ENCODE measurements around the gene MTMR1.

The MTMR1 gene

GRCh38 chrX:150762258-150763165 is 69.3 kb downstream of the MTMR1 start:
- H3K4me3 Mint-ChIP-seq, result no peak overlapping the region
- DNase-seq, result no peak
- no peak overlapping the region for H3K27ac Mint-ChIP-seq
- no peaks in the 10 kb centered on the region for H3K9me3 Mint-ChIP-seq
- no peak for ATAC-seq
- H3K27me3 Mint-ChIP-seq, result no peaks in the 10 kb centered on the region
- H3K36me3 Mint-ChIP-seq (ENCODE audit: low read depth), result peaks cover 3% of the 10 kb centered on the region
- H3K4me1 Mint-ChIP-seq, result no peaks in the 10 kb centered on the region

- no peak overlapping the region for H3K4me3 Mint-ChIP-seq
- H3K9me3 Mint-ChIP-seq, result no peaks in the 10 kb centered on the region
- DNase-seq (no peak), ATAC-seq (no peak)
- peaks cover 3% of the 10 kb centered on the region for H3K36me3 Mint-ChIP-seq (ENCODE audit: low read depth)
- H3K27me3 Mint-ChIP-seq, result no peaks in the 10 kb centered on the region
- H3K4me1 Mint-ChIP-seq, result peaks cover 5% of the 10 kb centered on the region
- H3K27ac Mint-ChIP-seq, result no peak overlapping the region
These were observed 70.2 kb downstream of the MTMR1 start for GRCh38 chrX:150763303-150763797.

- no peaks in the 10 kb centered on the region for H3K9me3 Mint-ChIP-seq
- ATAC-seq (no peak), DNase-seq (no peak)
- peaks cover 3% of the 10 kb centered on the region for H3K36me3 Mint-ChIP-seq (ENCODE audit: low read depth)
- H3K27me3 Mint-ChIP-seq, result no peaks in the 10 kb centered on the region
- H3K4me3 Mint-ChIP-seq, result no peak overlapping the region
- H3K4me1 Mint-ChIP-seq, result peaks cover 5% of the 10 kb centered on the region
- H3K27ac Mint-ChIP-seq, result no peak overlapping the region
These were observed 70.6 kb downstream of the MTMR1 start for GRCh38 chrX:150763810-150764209.

- H3K4me1 Mint-ChIP-seq, result peaks cover 5% of the 10 kb centered on the region
- no peak overlapping the region for H3K27ac Mint-ChIP-seq
- ATAC-seq (no peak), DNase-seq (no peak)
- H3K36me3 Mint-ChIP-seq (ENCODE audit: low read depth), result peaks cover 3% of the 10 kb centered on the region
- no peaks in the 10 kb centered on the region for H3K27me3 Mint-ChIP-seq
- H3K9me3 Mint-ChIP-seq, result no peaks in the 10 kb centered on the region
- H3K4me3 Mint-ChIP-seq, result no peak overlapping the region
These were observed 72.0 kb downstream of the MTMR1 start for GRCh38 chrX:150765237-150765636.

- no peak overlapping the region for H3K27ac Mint-ChIP-seq
- no peaks in the 10 kb centered on the region for H3K27me3 Mint-ChIP-seq
- peaks cover 3% of the 10 kb centered on the region for H3K36me3 Mint-ChIP-seq (ENCODE audit: low read depth)
- ATAC-seq, result no peak
- H3K4me1 Mint-ChIP-seq, result peaks cover 5% of the 10 kb centered on the region
- no peaks in the 10 kb centered on the region for H3K9me3 Mint-ChIP-seq
- DNase-seq, result no peak
- H3K4me3 Mint-ChIP-seq, result no peak overlapping the region
These were observed 72.7 kb downstream of the MTMR1 start for GRCh38 chrX:150765782-150766350.

GRCh38 chrX:150766351-150767044 is 73.3 kb downstream of the MTMR1 start:
- ATAC-seq (no peak), DNase-seq (no peak)
- peaks cover 5% of the 10 kb centered on the region for H3K4me1 Mint-ChIP-seq
- H3K27me3 Mint-ChIP-seq, result no peaks in the 10 kb centered on the region
- peaks cover 3% of the 10 kb centered on the region for H3K36me3 Mint-ChIP-seq (ENCODE audit: low read depth)
- no peak overlapping the region for H3K4me3 Mint-ChIP-seq
- no peak overlapping the region for H3K27ac Mint-ChIP-seq
- no peaks in the 10 kb centered on the region for H3K9me3 Mint-ChIP-seq

GRCh38 chrX:150767045-150767395 is 73.8 kb downstream of the MTMR1 start:
- DNase-seq (no peak), ATAC-seq (no peak)
- Mint-ChIP-seq H3K4me1 (peaks cover 5% of the 10 kb centered on the region), H3K27ac (no peak overlapping the region), H3K9me3 (no peaks in the 10 kb centered on the region), H3K36me3 (ENCODE audit: low read depth) (peaks cover 3% of the 10 kb centered on the region), H3K27me3 (no peaks in the 10 kb centered on the region), H3K4me3 (no peak overlapping the region)

- H3K4me1 Mint-ChIP-seq, result peaks cover 5% of the 10 kb centered on the region
- no peak for DNase-seq
- no peaks in the 10 kb centered on the region for H3K27me3 Mint-ChIP-seq
- H3K27ac Mint-ChIP-seq, result no peak overlapping the region
- ATAC-seq, result peak; percentile 72
- no peaks in the 10 kb centered on the region for H3K9me3 Mint-ChIP-seq
- H3K36me3 Mint-ChIP-seq (ENCODE audit: low read depth), result peaks cover 3% of the 10 kb centered on the region
- no peak overlapping the region for H3K4me3 Mint-ChIP-seq
These were observed 74.4 kb downstream of the MTMR1 start for GRCh38 chrX:150767475-150768131.

GRCh38 chrX:150768132-150768485 is 74.9 kb downstream of the MTMR1 start:
- DNase-seq, result no peak
- H3K4me3 Mint-ChIP-seq, result no peak overlapping the region

GRCh38 chrX:150768580-150769190 is 75.5 kb downstream of the MTMR1 start:
- no peaks in the 10 kb centered on the region for H3K27me3 Mint-ChIP-seq
- peaks cover 5% of the 10 kb centered on the region for H3K4me1 Mint-ChIP-seq
- H3K36me3 Mint-ChIP-seq (ENCODE audit: low read depth), result peaks cover 3% of the 10 kb centered on the region
- ATAC-seq (no peak), DNase-seq (no peak)
- H3K4me3 Mint-ChIP-seq, result no peak overlapping the region
- no peaks in the 10 kb centered on the region for H3K9me3 Mint-ChIP-seq
- no peak overlapping the region for H3K27ac Mint-ChIP-seq

More at GRCh38 chrX:150768132-150768485, 74.9 kb downstream of the MTMR1 start:
- no peak for ATAC-seq
- no peaks in the 10 kb centered on the region for H3K9me3 Mint-ChIP-seq
- H3K27me3 Mint-ChIP-seq, result no peaks in the 10 kb centered on the region
- peaks cover 5% of the 10 kb centered on the region for H3K4me1 Mint-ChIP-seq
- peaks cover 3% of the 10 kb centered on the region for H3K36me3 Mint-ChIP-seq (ENCODE audit: low read depth)
- no peak overlapping the region for H3K27ac Mint-ChIP-seq

GRCh38 chrX:150769408-150769807 is 76.2 kb downstream of the MTMR1 start:
- Mint-ChIP-seq H3K27me3 (no peaks in the 10 kb centered on the region), H3K9me3 (no peaks in the 10 kb centered on the region), H3K4me3 (no peak overlapping the region), H3K4me1 (peaks cover 5% of the 10 kb centered on the region), H3K27ac (no peak overlapping the region), H3K36me3 (ENCODE audit: low read depth) (peaks cover 3% of the 10 kb centered on the region)
- ATAC-seq (no peak), DNase-seq (no peak)

GRCh38 chrX:150770623-150771022 is 77.4 kb downstream of the MTMR1 start:
- no peaks in the 10 kb centered on the region for H3K27me3 Mint-ChIP-seq
- no peak overlapping the region for H3K4me3 Mint-ChIP-seq
- no peak for ATAC-seq
- no peaks in the 10 kb centered on the region for H3K9me3 Mint-ChIP-seq
- H3K36me3 Mint-ChIP-seq (ENCODE audit: low read depth), result peaks cover 3% of the 10 kb centered on the region
- DNase-seq, result no peak
- H3K4me1 Mint-ChIP-seq, result peaks cover 5% of the 10 kb centered on the region
- H3K27ac Mint-ChIP-seq, result no peak overlapping the region

GRCh38 chrX:150771116-150771515 is 77.9 kb downstream of the MTMR1 start:
- Mint-ChIP-seq H3K36me3 (ENCODE audit: low read depth) (peaks cover 3% of the 10 kb centered on the region), H3K27me3 (no peaks in the 10 kb centered on the region), H3K9me3 (no peaks in the 10 kb centered on the region), H3K27ac (no peak overlapping the region), H3K4me3 (no peak overlapping the region), H3K4me1 (peaks cover 5% of the 10 kb centered on the region)
- ATAC-seq (no peak), DNase-seq (no peak)
